K562 treated with DMSO at 1 percent for 4 hours (cell line): ENCODE measurements around the gene GHSR. TPM values are rescaled to one million over a fixed set of nuclear protein-coding genes. Genes with fewer than 3 reads are reported as not detected.

Experiments used
- total RNA-seq: library from RNA; unstranded; fragments of 300-600 nt; gene quantifications from 2 replicates; pipeline ENCODE4 v1.2.3, GENCODE V29; 2022; ENCODE audit not compliant: insufficient read depth

The GHSR gene
- not detected in 2 replicates for total RNA-seq

GRCh38 chr3:172447611-172448579 is at the start of gene GHSR:
Gene GHSR, minus strand, starts transcription at chr3:172448456. Its CDS starts 43 bp downstream, at chr3:172448413.

Other genes starting within 250 kb of the GHSR start
- gene TNFSF10, start 75.0 kb upstream of the GHSR start, total RNA-seq: 4.0 and 4.8 TPM in 2 replicates